HK-2 (cell line): ENCODE measurements around the gene SSX1.
"Not testable (repeated sequence)": the region's sequence is repeated elsewhere in the genome, so short reads cannot be mapped to it uniquely, and the experiment has no call there.

Experiments
- DNase-seq: peaks from one replicate; pipeline ENCODE4 v3.0.0-alpha.2; 2018; ENCODE audit not compliant: unreplicated experiment

Gene SSX1, protein sequence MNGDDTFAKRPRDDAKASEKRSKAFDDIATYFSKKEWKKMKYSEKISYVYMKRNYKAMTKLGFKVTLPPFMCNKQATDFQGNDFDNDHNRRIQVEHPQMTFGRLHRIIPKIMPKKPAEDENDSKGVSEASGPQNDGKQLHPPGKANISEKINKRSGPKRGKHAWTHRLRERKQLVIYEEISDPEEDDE

DNA sequence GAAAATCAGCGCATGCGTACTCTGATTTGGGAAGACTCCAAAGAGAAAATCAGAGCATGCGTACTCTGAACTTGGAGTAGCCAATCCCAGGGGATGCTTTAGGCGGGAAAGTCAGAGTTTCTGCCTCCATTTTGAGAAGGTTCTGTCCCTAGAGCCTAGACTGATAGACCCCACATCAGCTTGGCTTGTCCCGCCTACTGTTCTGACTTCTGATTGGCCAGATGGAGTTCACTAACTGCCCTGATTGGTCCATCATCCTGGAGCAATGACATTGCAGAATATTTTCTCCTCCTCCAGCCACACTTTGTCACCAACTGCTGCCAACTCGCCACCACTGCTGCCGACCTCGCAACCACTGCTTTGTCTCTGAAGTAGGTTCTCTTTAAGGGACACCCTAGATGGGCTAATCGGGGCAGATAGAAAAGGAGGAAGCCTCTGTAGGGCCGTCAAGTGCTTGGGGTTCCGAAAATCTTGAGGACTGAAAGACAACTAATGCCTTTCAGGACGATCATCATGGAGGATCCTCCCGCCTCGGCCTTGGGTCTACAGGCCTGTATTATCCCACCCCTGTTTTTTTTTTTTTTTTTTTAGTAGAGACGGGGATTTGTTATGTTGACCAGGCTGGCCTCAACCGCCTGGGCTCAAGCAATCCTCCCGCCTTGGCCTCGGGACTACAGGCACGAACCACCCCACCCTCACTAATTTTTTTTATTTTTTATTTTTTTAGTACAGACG is at the start of gene SSX1:
Gene SSX1 (plus strand): TSS at position 331 of the 735 bp plus-strand sequence. CDS start 1,850 bp downstream, outside the sequence.
- DNase-seq = not testable (repeated sequence)

DNA sequence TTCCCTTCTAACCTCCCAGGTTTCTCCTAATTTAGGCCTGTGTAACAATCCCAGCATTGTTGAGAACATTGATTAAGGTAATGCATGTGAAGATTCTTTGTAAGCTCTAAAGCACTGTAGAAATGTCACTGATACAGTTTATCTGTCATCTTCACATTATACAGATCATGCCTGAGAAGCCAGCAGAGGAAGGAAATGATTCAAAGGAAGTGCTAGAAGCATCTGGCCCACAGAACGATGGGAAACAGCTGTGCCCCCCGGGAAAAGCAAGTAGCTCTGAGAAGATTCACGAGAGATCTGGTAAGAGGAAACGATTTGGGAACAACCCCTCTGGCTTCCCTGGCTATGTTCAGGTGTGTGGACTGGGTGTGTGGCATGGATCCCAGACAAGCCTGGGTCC is 40.9 kb upstream of the SSX1 start:
- DNase-seq = not testable (repeated sequence)

DNA sequence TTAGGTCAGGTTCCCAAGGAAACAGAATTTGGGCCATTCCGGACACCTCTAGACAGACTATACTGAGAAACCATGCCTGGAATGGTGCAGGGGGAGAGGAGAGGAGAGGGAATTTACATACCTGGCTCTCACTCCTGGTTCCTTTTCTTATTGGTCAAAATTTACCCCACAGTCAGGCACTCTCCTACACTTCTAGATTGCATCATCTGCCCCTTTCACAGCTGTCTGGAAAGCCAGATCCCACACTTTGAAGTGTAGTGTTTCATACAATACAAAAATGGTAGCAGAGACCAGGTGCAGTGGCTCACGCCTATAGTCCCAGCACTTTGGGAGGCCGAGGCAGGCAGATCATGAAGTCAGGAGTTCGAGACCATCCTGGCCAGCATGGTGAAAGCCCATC is 31.0 kb upstream of the SSX1 start:
- not testable (repeated sequence) for DNase-seq

DNA sequence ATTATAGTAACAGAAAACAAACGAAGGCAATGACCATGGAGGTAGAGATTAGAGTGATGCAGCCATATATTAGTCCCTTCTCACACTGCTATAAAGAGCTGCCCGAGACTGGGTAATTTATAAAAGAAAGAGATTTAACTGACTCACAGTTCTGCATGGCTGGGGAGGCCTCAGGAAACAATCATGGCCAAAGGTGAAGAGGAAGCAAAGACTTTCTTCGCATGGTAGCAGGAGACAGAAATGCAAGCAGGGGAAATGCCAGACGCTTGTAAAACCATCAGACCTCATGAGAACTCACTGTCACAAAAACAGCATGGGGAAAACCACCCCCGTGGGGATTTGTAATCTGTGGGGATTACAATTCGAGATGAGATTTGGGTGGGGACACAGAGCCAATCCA is 2.2 kb upstream of the SSX1 start:
- DNase-seq = not testable (repeated sequence)

DNA sequence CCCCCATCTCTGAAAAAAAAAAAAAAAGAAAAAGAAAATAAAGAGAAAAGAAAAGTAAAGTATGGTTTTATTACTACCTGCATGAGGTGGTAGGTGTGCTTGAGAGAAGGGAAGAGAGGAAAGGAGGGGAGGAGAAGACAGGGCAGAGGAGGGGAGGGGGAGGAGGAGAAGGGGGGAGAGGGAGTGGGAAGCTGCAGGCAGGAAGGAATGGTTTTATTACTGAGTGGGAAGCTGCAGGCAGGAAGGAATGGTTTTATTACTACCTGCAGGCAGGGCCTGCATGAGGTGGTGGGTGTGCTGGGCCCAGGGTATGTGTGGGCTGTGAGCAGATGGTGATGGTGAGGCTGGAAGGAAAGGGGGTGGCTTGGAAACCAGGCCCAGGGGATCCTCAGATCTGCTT is 19.2 kb downstream of the SSX1 start:
- DNase-seq = not testable (repeated sequence)

DNA sequence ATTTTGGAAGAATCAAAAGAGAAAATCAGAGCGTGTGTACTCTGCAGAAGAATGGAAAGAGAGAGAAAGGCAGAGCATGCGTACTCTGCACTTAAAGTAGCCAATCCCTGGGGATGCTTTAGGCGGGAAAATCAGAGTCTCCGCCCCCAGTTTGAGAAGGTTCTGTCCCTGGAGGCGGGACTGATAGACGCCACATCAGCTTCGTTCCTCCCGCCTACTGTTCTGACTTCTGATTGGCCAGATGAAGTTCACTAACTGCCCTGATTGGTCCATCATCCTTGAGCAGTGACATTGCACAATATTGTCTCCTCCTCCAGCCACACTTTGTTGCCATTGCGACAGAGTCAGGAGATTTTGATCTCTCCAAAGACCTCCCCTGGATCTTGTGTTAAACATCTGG is 23.8 kb downstream of the SSX1 start:
- DNase-seq = no peak

DNA sequence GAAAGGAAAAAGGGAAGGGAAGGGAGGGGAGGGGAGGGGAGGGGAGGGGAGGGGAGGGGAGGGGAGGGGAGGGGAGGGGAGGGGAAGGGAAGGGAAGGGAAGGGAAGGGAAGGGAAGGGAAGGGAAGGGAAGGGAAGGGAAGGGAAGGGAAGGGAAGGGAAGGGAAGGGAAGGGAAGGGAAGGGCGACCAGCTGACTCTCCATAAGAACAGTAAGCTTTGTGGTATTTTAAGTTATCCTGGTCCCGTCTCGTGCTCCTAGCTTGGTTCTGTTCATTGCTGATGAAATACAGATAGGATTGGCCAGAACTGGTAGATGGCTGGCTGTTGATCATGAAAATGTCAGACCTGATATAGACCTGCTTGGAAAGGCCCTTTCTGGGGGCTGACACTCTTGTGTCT is 25.5 kb downstream of the SSX1 start:
- DNase-seq = not testable (repeated sequence)

DNA sequence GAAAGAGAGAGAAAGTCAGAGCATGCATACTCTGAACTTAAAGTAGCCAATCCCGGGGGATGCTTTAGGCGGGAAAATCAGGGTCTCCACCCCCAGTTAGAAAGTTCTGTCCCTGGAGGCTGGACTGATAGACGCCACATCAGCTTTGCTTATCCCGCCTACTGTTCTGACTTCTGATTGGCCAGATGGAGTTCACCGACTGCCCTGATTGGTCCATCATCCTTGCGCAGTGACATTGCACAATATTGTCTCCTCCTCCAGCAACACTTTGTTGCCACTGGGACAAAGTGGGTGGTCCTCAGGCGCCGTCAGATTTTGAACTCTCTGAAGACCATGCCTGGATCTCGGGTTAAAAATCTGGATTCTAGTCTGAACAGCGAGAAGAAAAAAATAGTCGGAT is 51.0 kb downstream of the SSX1 start:
- DNase-seq = no peak

DNA sequence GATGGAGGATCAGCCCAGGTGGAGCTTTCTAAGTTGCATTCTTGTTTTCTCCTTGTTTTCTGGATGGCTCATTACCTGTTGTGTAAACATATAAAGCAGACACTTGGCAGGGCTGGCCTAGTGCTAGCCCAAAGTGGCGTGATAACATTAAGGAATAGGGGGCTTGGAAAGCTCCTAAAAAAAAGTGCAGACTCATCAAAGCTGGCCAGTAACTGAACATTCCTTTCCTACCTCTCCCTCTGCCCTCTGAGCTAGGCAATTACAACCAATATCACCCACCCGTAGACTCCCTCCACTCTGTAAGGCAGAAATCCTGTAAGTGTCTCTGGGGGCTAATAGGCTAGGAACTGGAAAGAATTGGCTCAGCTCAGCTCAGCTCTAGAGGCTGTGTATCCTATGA is 58.8 kb downstream of the SSX1 start:
- not testable (repeated sequence) for DNase-seq
